ENCODE measurements around the gene NR6A1. TPM values are rescaled to one million over a fixed set of nuclear protein-coding genes. Genes with fewer than 3 reads are reported as not detected.

The NR6A1 gene
- total RNA-seq, 1 donor from 2014 or later: 4.0 TPM

DNA sequence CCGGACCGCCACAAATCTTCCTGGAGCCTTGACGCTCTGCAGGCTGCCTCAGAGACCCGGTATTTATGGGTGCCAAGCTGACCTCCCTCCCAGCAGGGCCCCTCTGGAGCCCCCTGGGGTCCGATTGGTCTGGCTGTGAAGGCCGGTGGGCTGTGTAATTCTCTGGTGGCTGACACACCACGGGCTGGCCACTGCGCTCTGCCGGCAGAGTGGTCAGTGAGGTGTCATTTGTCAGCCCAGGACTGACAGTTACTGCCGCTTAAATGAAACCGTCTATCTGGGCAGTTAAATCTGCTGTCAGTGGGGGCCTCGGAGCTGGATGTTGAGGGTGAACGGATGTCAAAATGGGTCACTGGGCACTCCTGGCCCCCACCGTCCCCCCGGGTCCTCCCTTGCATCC lies 274.6 kb downstream of the NR6A1 start:
- intact Hi-C loops (cut with DNase I): no loop called here
- no peaks in the 10 kb centered on the region for H3K4me1 ChIP-seq
- H3K27me3 ChIP-seq: peaks cover 17% of the 10 kb centered on the region
- H3K36me3 ChIP-seq: no peaks in the 10 kb centered on the region
- H3K27ac ChIP-seq: no peak overlapping the region
- H3K4me3 ChIP-seq: no peak overlapping the region
- ATAC-seq (no peak), DNase-seq (no peak)
- no peaks in the 10 kb centered on the region for H3K9me3 ChIP-seq
- TF ChIP-seq, protein P1, sequence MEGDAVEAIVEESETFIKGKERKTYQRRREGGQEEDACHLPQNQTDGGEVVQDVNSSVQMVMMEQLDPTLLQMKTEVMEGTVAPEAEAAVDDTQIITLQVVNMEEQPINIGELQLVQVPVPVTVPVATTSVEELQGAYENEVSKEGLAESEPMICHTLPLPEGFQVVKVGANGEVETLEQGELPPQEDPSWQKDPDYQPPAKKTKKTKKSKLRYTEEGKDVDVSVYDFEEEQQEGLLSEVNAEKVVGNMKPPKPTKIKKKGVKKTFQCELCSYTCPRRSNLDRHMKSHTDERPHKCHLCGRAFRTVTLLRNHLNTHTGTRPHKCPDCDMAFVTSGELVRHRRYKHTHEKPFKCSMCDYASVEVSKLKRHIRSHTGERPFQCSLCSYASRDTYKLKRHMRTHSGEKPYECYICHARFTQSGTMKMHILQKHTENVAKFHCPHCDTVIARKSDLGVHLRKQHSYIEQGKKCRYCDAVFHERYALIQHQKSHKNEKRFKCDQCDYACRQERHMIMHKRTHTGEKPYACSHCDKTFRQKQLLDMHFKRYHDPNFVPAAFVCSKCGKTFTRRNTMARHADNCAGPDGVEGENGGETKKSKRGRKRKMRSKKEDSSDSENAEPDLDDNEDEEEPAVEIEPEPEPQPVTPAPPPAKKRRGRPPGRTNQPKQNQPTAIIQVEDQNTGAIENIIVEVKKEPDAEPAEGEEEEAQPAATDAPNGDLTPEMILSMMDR (IDR thresholded peaks at IDR 0.05): no peak

DNA sequence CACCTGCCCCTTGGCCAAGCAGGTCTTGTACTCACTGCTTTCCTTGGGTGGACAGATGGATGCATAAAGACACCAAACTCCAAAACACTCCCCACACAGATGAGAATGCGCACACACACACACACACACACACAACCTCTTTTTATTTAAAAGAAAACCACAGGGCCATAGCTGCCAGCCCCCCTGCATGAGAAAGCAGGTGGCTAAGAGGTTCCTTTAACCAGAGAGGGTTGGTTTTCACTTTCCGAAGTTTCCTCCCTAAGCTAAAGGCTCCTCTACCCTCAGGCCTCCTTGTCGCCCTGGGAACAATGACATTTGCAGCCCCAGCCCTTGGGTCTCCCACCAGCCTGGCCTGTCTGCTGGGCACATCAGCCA lies 275.0 kb downstream of the NR6A1 start:
- no peaks in the 10 kb centered on the region for H3K4me1 ChIP-seq
- TF ChIP-seq, protein P1 (IDR thresholded peaks at IDR 0.05): no peak
- DNase-seq: no peak
- H3K9me3 ChIP-seq: no peaks in the 10 kb centered on the region
- no peak overlapping the region for H3K27ac ChIP-seq
- ATAC-seq: no peak
- no peak overlapping the region for H3K4me3 ChIP-seq
- intact Hi-C loops (cut with DNase I): no loop called here
- H3K36me3 ChIP-seq: no peaks in the 10 kb centered on the region
- H3K27me3 ChIP-seq: peaks cover 13% of the 10 kb centered on the region

DNA sequence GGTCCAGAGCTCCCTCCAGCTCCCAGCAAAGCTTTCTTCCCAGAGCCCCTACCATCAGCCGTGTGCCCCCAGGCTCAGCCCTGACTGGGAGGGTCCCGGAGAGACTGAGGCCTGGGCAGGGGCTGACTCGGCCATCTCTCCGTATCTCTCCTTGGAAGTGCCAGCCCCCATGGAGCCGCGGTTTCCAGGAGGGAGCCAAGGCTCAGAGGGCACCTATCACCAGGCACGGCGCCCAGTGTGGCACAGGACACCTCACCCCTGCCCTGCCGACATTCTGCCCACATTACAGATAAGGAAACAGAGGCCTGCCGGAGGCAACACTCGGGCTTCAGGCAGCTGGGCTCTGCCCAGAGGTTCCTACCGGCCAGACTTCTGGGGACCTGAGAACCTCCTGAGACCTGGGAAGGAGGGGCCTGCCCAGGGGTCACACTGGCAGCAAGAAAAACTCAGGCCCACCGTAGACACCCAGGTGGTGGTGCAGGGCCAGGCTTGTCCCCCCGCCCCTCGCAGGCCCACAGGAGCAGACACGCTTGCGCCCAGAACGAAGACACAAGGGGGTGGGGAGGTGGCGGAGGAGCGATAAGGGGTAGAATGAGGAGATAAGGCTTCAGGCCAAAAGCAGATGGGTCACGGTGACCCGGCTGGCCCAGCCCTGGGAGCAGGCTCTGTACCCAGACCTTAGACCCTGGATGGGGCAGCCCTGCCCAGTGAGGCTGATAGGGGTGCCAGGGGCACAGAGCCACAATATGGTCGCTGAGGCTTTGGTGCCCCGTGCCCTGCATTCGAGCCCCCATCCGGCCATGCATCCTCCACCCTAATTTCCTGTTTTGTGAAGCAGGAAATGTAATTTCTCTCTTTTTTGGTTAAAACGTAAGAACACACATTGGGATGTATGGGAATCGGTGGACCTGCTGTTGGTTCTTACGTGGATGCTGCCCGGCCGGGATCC lies 275.7 kb downstream of the NR6A1 start:
- Histone ChIP-seq H3K27ac (no peak overlapping the region), H3K4me1 (no peaks in the 10 kb centered on the region), H3K27me3 (peaks cover 8% of the 10 kb centered on the region), H3K4me3 (no peak overlapping the region), H3K36me3 (no peaks in the 10 kb centered on the region), H3K9me3 (no peaks in the 10 kb centered on the region)
- intact Hi-C loops (cut with DNase I): no loop called here
- TF ChIP-seq, protein P1 (IDR thresholded peaks at IDR 0.05): no peak
- ATAC-seq (no peak), DNase-seq (no peak)

DNA sequence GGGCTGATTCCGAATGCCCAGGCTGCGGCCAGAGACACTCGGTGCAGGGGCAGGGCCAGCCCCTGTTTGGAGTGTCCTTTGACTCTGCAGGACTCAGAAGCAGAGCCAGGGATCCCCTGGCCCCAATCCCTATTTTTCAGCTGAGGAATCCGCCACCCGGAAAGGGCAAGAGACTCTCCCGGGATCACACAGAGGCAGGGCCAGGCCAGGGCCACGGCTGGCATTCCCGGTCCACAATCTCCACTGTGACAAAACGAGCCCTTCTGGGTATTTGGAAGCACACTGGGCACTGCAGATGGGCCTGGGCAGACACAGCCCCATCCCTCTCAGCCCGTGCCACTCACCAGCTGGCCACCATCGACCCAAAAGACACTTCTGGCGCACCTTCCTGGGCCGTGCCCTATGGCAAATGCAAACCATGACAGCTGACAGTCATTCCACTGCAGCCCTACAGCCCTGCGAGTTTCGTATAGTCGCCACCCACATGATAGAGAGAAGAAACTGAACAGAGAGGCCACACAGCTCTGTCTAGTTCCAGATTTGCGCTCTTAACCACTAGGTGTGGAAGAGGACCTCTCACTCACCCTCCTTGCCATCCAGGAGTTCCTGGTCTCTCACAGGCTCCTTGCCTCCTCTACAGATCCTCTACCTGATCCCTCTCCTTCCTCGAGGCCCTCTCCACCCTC lies 277.2 kb downstream of the NR6A1 start:
- H3K36me3 ChIP-seq: no peaks in the 10 kb centered on the region
- H3K4me3 ChIP-seq: no peak overlapping the region
- H3K27ac ChIP-seq: no peak overlapping the region
- intact Hi-C loops (cut with DNase I): no loop called here
- no peaks in the 10 kb centered on the region for H3K9me3 ChIP-seq
- TF ChIP-seq, protein P1 (IDR thresholded peaks at IDR 0.05): no peak
- no peaks in the 10 kb centered on the region for H3K27me3 ChIP-seq
- H3K4me1 ChIP-seq: no peaks in the 10 kb centered on the region
- DNase-seq (no peak), ATAC-seq (no peak)

DNA sequence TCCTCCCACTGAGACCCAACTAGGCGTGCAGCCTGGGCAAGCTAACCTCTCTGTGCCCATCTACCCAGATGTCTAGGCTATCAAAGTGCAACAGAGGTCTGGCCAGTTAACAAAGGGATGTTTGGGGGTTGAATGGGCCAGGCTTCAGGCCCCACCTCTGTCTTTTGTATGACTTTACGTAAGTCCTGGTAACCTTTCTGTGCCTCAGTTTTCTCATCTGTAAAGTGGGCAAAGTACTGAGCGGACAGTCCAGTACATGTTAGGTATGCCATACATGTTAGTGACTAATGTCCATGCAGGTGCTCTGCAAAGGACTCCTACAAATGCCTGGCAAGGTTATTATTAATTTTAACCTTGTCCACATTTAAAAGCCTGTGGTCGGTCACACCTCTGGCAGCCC lies 277.9 kb downstream of the NR6A1 start:
- ATAC-seq (no peak), DNase-seq (no peak)
- Histone ChIP-seq H3K27me3 (no peaks in the 10 kb centered on the region), H3K27ac (no peak overlapping the region), H3K36me3 (no peaks in the 10 kb centered on the region), H3K4me3 (no peak overlapping the region), H3K9me3 (no peaks in the 10 kb centered on the region), H3K4me1 (no peaks in the 10 kb centered on the region)
- intact Hi-C loops (cut with DNase I): no loop called here
- TF ChIP-seq, protein P1 (IDR thresholded peaks at IDR 0.05): no peak

Measured in upper lobe of right lung (tissue), 1 donor.